Inferior parietal cortex (tissue), 1 donor: Measurements from ENCODE around the gene B3GNT7.
"Not testable (repeated sequence)": the region's sequence is repeated elsewhere in the genome, so short reads cannot be mapped to it uniquely, and the experiment has no call there.

Source experiments
- DNase-seq: peaks from one replicate; pipeline ENCODE4 v3.0.0-alpha.2; 2016; ENCODE audit errors: extremely low spot score

Gene B3GNT7, protein sequence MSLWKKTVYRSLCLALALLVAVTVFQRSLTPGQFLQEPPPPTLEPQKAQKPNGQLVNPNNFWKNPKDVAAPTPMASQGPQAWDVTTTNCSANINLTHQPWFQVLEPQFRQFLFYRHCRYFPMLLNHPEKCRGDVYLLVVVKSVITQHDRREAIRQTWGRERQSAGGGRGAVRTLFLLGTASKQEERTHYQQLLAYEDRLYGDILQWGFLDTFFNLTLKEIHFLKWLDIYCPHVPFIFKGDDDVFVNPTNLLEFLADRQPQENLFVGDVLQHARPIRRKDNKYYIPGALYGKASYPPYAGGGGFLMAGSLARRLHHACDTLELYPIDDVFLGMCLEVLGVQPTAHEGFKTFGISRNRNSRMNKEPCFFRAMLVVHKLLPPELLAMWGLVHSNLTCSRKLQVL

GRCh38 chr2:231395188-231396057 lies at the start of gene B3GNT7:
Gene B3GNT7 (plus strand): TSS chr2:231395710. CDS start chr2:231395804, 94 bp downstream.
- no peak for DNase-seq

DNA sequence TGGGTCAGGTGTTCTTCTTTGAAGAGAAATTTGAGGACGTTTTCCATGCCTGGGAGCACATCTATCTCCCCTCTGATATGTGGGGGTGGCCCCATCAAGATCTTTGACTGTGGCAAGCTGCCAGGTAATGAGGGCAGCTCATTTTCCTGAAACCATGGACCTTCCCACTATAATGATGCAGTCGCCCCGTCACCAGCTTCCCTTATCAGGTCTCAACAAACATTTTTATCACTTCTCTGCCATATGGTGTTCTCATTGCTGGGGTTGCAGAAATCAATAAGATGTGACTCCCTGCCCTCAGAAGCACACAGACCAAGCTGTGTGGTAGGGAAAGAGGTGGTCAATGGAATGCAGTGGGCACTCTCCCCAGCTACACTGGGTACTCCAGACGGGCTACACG lies 48.4 kb upstream of the B3GNT7 start:
- DNase-seq: no peak

DNA sequence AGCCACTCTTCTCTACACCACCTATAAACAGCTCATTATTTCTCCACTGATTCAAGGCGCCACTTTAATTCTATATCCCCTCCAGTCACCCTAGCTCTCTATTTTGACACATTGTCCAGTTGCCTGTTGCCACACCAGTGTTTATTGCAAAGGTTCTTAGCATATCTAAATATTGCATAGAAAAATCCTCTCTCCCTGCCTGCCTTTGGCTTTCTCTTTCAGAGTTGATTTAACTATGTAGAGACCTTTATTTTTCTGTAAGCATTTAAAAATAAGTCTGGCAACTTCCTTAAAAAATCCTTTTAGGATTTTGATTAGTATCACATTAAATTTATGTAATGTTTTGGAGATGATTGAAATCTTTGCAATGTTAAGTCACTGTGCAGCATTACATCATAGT lies 47.9 kb upstream of the B3GNT7 start:
- no peak for DNase-seq

GRCh38 chr2:231348173-231348572 lies 47.3 kb upstream of the B3GNT7 start:
- no peak for DNase-seq

DNA sequence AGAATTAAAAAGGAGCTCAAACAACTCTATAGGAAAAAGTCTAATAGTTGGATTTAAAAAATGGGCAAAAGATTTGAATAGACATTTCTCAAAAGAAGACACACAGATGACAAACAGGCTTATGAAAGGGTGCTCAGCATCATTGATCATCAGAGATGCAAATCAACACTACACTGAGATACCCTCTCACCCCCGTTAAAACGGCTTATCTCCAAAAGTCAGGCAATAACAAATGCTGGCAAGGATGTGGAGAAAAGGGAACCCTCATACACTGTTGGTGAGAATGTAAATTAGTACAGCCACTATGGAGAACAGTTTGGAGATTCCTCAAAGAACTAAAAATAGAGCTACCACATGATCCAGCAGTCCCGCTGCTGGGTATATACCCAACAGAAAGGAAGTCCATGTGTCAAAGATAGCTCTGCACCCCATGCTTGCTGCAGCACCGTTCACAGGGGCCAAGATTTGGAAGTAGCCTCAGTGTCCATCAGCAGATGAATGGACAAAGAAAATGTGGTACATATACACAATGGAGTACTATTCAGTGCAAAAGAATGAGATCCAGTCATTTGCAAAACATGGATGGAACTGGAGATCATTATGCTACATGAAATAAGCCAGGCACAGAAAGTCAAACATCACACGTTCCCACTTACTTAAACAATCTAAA lies 46.7 kb upstream of the B3GNT7 start:
- peak; percentile 75 for DNase-seq

DNA sequence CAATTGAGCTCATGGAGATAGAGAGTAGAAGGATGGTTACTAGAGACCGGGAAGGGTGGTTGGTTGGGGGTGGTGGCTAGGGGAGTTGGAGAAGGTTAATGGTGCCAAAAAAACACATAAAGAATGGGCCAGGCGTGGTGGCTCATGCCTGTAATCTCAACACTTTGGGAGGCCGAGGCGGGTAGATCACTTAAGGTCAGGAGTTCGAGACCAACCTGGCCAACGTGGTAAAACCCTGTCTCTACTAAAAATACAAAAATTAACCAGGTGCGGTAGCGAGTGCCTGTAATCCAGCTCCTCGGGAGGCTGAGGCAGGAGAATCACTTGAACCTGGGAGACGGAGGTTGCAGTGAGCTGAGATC lies 46.2 kb upstream of the B3GNT7 start:
- DNase-seq: not testable (repeated sequence)

DNA sequence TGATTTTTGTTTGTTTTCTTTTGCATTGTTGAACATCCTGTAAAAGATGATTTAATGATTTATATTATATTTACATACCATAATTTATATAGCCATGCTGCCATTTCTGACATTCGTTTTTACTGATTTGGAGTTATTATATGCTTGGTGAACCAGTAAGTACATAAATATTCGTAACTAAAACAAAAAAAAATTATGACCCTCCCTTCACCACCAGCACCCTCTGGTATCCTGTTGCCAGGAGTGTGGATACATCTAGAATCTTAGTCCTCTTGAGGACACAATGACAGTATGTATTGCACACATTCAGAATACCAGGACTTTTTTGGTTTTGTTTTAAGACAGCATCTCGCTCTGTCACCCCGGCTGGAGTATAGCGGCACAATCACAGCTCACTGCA lies 43.9 kb upstream of the B3GNT7 start:
- DNase-seq: no peak

GRCh38 chr2:231353469-231353868 lies 42.0 kb upstream of the B3GNT7 start:
- no peak for DNase-seq

- DNase-seq: no peak
Measured at GRCh38 chr2:231355508-231356465, 39.7 kb upstream of the B3GNT7 start.

GRCh38 chr2:231356466-231356844 lies 39.1 kb upstream of the B3GNT7 start:
- no peak for DNase-seq

GRCh38 chr2:231357048-231357447 lies 38.5 kb upstream of the B3GNT7 start:
- no peak for DNase-seq

GRCh38 chr2:231357931-231358330 lies 37.6 kb upstream of the B3GNT7 start:
- no peak for DNase-seq

DNA sequence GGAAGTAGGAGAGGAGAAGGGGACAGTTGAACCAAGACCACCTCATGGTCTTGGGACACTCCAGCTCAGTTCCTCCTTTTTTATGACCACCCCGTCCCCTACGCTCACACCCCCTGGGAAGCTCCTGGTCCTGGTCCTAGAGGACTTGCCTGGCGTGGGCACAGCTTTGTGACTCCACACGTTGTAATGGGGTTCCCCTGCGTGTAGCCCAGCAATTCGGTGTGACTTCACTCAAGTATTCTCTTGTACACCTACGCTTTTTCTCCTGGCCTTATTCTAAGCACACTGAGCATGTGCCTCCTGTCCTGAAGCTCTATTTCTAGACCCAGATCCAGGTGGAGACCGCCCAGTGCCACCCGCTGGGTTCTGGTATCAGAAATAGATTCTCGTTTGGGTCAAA lies 36.1 kb upstream of the B3GNT7 start:
- DNase-seq: no peak

- no peak for DNase-seq
Measured at GRCh38 chr2:231359948-231360347, 35.6 kb upstream of the B3GNT7 start.

DNA sequence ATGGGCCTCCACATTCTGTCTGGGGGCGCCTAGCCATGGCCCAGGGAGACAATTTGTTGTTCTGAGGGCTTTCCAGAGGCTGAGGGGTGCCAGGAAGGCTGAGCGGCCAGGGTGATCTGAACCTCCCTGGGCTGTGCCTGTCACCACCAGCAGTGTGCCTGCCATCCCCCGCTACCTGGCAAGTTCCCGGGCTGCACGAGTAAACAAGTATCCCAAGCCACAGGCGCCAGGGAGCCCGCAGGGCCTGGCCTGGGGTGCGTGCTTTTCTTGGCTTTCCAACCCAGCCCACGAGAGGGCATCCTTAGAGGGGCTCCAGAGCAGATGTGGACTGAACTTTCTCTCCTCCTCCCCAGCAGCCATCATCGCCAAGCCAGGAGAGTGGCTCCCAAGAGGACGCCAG lies 35.1 kb upstream of the B3GNT7 start:
- no peak for DNase-seq

DNA sequence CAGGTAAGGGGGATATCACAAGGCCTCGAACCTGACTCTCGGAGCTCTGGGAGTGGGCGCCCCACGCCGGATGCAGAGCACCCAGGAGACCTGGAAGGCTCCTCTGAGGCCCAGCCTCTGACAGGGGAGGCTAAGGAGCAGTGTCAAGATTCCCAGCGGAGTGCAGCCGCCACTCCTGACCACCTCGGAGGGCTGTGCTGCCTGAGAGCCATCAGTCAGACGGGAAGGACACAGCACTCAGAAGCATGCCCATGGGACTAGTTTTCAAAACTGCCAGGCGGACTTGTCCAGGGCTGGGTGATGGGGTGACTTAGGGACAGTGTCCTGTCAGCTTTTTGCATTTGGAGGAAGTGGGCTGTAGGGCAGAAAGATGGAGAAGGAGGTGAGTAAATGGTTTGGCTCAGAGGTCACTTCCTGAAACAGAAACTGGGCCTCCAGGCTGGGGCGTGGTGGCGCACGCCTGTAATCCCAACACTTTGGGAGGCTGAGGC lies 34.6 kb upstream of the B3GNT7 start:
- DNase-seq: no peak

DNA sequence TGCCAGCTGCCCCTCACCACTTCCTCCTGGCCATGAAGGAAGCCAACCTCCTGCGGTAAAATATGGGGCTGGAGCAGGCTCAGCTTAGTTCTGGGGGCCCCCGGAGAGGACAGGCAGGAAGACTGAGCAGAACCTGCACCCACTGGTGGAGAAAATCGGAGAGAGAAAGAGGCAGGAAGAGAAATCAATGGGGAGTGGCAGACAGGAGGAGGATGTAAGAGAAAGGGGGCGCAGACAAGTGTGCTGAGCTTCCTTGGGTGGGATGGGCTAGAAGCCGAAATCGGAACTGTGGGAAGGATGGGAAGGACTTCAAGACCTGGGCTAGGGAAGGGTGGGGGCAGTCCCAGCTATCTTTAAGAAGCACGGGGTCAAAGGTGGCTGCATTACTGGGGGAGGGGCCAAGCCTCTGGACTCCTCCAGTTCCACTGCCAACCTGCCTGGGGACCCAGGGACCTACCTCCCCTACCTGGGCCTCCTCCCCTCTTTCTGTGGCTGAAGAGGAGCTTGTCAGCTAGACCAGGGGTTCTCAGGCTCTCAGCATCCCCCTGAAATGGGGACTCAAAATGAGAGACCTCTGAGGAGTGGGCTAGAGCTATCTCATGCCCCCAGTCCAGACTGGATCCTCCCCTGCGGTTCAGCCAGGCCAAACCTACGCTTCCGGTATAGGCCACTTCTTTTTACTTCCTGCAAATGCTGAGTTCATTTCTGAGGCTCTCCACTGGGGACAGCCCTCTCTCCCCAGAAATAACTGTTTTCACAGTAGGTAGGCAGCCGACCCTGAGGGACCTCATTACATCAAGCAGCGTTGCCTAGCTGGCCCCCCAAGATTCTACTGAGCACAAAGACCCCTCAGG lies 33.6 kb upstream of the B3GNT7 start:
- DNase-seq: no peak

GRCh38 chr2:231362555-231363184 lies 32.8 kb upstream of the B3GNT7 start:
- DNase-seq: no peak

DNA sequence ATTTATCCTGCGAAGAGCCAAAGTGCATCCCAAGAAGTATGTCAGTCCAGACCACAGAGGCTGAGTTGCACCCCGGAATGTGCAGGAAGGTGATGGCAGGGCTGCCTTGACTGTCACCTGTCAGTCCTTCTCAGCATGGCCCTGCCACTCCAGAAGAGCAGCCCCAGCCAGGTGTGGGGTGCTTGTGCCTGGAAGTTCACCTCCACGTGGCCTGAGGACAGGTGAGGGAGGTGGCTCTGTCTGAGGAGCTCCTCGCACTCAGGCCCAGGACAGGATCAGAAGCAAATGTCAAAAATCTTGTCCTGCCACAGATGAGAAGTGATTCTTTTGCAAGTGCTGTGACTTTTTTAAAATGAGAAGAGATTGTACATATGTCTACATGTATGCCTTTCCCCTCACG lies 31.4 kb upstream of the B3GNT7 start:
- DNase-seq: no peak
